ENCODE data around the gene FBXL16. TPM values are rescaled to one million over a fixed set of nuclear protein-coding genes. Genes with fewer than 3 reads are reported as not detected.

Gene FBXL16
- total RNA-seq, 2 donors from 2014 or later = 1.3 to 1.7 TPM

- DNase-seq (ENCODE audit: low spot score) = peak; percentile 93
- peak within 1 kb of the TSS; percentile 68 to 88 for H3K4me3 ChIP-seq
- no peaks in the 10 kb centered on the region for H3K27me3 ChIP-seq
- H3K4me1 ChIP-seq = peaks cover 0 to 60% of the 10 kb centered on the region in 2 donors
- peak within 1 kb of the TSS; percentile 88 to 92 for H3K27ac ChIP-seq
- no peaks in the 10 kb centered on the region for H3K9me3 ChIP-seq
- TF ChIP-seq, protein P1, sequence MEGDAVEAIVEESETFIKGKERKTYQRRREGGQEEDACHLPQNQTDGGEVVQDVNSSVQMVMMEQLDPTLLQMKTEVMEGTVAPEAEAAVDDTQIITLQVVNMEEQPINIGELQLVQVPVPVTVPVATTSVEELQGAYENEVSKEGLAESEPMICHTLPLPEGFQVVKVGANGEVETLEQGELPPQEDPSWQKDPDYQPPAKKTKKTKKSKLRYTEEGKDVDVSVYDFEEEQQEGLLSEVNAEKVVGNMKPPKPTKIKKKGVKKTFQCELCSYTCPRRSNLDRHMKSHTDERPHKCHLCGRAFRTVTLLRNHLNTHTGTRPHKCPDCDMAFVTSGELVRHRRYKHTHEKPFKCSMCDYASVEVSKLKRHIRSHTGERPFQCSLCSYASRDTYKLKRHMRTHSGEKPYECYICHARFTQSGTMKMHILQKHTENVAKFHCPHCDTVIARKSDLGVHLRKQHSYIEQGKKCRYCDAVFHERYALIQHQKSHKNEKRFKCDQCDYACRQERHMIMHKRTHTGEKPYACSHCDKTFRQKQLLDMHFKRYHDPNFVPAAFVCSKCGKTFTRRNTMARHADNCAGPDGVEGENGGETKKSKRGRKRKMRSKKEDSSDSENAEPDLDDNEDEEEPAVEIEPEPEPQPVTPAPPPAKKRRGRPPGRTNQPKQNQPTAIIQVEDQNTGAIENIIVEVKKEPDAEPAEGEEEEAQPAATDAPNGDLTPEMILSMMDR (IDR thresholded peaks at IDR 0.05) = no peak
- H3K36me3 ChIP-seq = no peaks in the 10 kb centered on the region
These were observed 56.6 kb downstream of the FBXL16 start, which contains the start of gene WDR90 for GRCh38 chr16:648781-649589. Gene WDR90, plus strand, starts transcription at chr16:649365. Its CDS starts 52 bp downstream, at chr16:649417.

DNA sequence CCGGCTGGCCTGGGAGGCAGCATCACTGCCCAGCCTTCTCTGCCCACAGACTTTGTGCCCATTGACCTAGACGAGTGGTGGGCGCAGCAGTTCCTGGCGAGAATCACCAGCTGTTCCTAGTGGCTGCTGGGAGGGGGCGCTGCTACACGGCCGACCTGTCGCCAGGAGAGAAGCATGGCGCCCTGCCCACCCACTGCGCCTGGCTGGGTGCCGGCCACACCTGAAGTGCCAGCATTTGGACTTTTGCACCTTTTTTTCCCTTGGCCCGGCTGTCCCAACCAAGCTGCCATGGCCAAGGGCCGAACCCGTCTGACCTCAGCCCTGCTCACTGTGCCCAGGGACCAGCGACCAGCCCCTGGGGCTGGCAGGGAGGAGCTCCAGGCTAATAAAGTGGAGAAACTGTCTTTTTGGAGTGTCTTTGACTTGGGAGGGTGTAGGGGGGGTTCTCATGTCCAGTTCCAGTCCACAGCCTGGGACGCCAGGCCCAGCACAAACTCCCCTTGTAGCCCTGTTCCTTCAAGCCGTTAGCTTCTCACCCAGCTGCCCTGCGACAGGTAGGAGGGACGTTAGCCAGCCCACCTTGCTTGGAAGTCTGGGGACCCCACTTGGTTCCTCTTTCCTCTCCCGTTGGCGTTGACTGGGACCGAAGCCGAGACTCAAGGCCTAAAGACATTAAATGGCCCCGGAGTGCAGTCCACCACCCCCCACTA, 57.4 kb downstream of the FBXL16 start:
- Histone ChIP-seq H3K36me3 (no peaks in the 10 kb centered on the region), H3K27ac (peak overlapping the region; percentile 88 to 92), H3K27me3 (no peaks in the 10 kb centered on the region), H3K4me1 (peaks cover 0 to 61% of the 10 kb centered on the region in 2 donors), H3K4me3 (peak overlapping the region; percentile 68 to 88), H3K9me3 (no peaks in the 10 kb centered on the region)
- no peak for DNase-seq (ENCODE audit: low spot score)
- TF ChIP-seq, protein P1 (IDR thresholded peaks at IDR 0.05) = no peak

GRCh38 chr16:647173-647902, 58.3 kb downstream of the FBXL16 start:
- H3K4me1 ChIP-seq = peaks cover 0 to 70% of the 10 kb centered on the region in 2 donors
- H3K9me3 ChIP-seq = no peaks in the 10 kb centered on the region
- H3K36me3 ChIP-seq = no peaks in the 10 kb centered on the region
- no peaks in the 10 kb centered on the region for H3K27me3 ChIP-seq
- TF ChIP-seq, protein P1 (IDR thresholded peaks at IDR 0.05) = no peak
- no peak for DNase-seq (ENCODE audit: low spot score)
- no peak overlapping the region for H3K4me3 ChIP-seq
- peak overlapping the region; percentile 88 to 92 for H3K27ac ChIP-seq

- Histone ChIP-seq H3K4me1 (peaks cover 0 to 70% of the 10 kb centered on the region in 2 donors), H3K27ac (peak overlapping the region; percentile 44 to 92), H3K4me3 (peak overlapping the region in 1 of 2 donors; percentile 2), H3K27me3 (no peaks in the 10 kb centered on the region), H3K36me3 (no peaks in the 10 kb centered on the region), H3K9me3 (no peaks in the 10 kb centered on the region)
- TF ChIP-seq, protein P1 (IDR thresholded peaks at IDR 0.05) = no peak
- DNase-seq (ENCODE audit: low spot score) = no peak
These were observed 58.9 kb downstream of the FBXL16 start for GRCh38 chr16:646679-647172.

DNA sequence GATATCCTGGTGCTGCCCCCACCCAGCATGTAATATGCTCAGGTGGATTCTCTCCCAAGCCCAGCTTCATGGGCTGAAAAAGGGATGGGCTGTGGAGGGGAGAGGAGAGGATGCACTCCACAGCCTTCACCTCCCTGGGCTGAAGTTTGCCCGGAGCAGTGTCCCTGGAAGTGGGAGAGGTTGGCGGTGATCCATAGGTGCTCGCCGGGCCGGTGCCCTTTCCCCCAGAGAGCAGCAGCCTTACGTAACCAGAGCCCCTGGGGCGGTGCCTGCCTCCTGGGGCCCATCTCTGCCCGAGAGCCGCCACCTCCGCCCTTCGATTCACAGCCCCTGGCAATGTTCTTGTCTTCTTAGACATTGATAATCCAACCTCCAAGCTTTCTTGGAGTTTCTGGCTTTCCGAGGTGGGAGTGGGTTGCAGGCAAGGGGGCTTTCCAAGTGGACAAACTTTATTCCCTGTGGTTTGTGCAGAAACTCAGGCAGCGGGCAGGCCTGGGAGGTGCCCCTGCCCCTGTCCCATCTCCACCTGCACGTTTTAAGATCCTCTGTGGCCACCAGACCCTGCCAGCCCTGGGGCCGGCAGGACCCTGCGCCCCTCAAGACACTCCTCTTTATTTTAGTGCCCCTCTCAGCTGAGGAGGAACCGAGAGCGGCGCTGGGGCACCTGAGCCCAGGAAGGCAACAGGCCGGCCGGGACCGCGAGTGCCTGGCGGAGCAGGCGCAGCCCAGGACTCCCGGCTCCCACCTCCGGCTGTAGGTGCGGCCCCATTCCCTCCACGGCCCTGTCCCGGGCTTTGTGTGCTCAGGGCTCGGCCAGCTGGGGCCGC, 59.5 kb downstream of the FBXL16 start:
- TF ChIP-seq, protein P1 (IDR thresholded peaks at IDR 0.05) = no peak
- peak overlapping the region; percentile 2 to 21 for H3K4me3 ChIP-seq
- no peak for DNase-seq (ENCODE audit: low spot score)
- H3K27me3 ChIP-seq = no peaks in the 10 kb centered on the region
- H3K27ac ChIP-seq = peak overlapping the region; percentile 44 to 92
- H3K9me3 ChIP-seq = no peaks in the 10 kb centered on the region
- peaks cover 0 to 75% of the 10 kb centered on the region in 2 donors for H3K4me1 ChIP-seq
- no peaks in the 10 kb centered on the region for H3K36me3 ChIP-seq

All from right atrium auricular region (tissue), 2 donors.